Testis (tissue), 3 donors: ENCODE results near the gene DEFB118. TPM values are rescaled to one million over a fixed set of nuclear protein-coding genes. Genes with fewer than 3 reads are reported as not detected.

ENCODE experiments used
- DNase-seq: peaks from one replicate; pipeline ENCODE4 v3.0.0-alpha.2; 2019
- H3K27ac ChIP-seq, 2 donors: fragments of 200-600 bp; sonication (generic); one replicate each; pipeline ENCODE4 v1.5.1; 2019
- H3K27me3 ChIP-seq: fragments of 200-600 bp; sonication (generic); one replicate; pipeline ENCODE4 v1.5.1; 2019
- H3K36me3 ChIP-seq: fragments of 200-600 bp; sonication (generic); one replicate; pipeline ENCODE4 v1.5.1; 2017; ENCODE audit warnings: low read depth; ENCODE audit errors: missing control alignments
- H3K4me1 ChIP-seq: fragments of 200-600 bp; sonication (generic); one replicate; pipeline ENCODE4 v1.5.1; 2019
- H3K4me3 ChIP-seq, 2 donors: fragments of 200-600 bp; sonication (generic); one replicate each; pipeline ENCODE4 v1.5.1; 2017 to 2019
- H3K9me3 ChIP-seq: fragments of 200-600 bp; sonication (generic); one replicate; pipeline ENCODE4 v1.5.1; 2017
- POLR2A ChIP-seq: fragments of 450-650 bp; IDR thresholded peaks from one replicate; pipeline ENCODE4 v1.6.1; 2017; ENCODE audit warnings: antibody characterized with exemption, mild to moderate bottlenecking, moderate library complexity
- WGBS, 2 donors: methylation state at CpG; one replicate each; pipeline ENCODE4 v1.1.5; 2018; 5-methylcytosine and 5-hydroxymethylcytosine counted together
- intact Hi-C: fragments of 100-400 bp; cut with DNase I; formaldehyde crosslinking; loops from one replicate; pipeline ENCODE4 v1.15.1; 2023; ENCODE audit warnings: low total_unique reads
- polyA plus RNA-seq: library from polyadenylated mRNA; stranded (reverse); fragments of 350-450 nt; fragmentation: Illumina TruSeq; extraction: RNeasy Lipid Tissue Mini Kit (QIAGEN cat#74804); gene quantifications from one replicate; pipeline ENCODE4 v1.2.3, GENCODE V29; 2014; ENCODE audit warnings: low read depth, low replicate concordance; ENCODE audit not compliant: insufficient read depth
- small RNA-seq, 2 donors: library from RNA; depleted of rRNA; stranded (forward); fragments of <200 nt; gene quantifications; one replicate each; pipeline ENCODE3, GENCODE V24; 2016
- total RNA-seq, 2 donors: library from RNA; depleted of rRNA; stranded (reverse); fragments of >200 nt; gene quantifications; one replicate each; pipeline ENCODE4 v1.2.3, GENCODE V29; 2016
- TF ChIP-seq, protein P1 (sequence below), 3 experiments: fragments of 450-650 bp in 2 of 3; fragments of 200-600 bp in 1 of 3; sonication (generic) in 1 of 3; IDR thresholded peaks; one replicate each; pipeline ENCODE4 v1.5.1; 2016 to 2019; ENCODE audit warnings: antibody characterized with exemption in 3 of 3, mild to moderate bottlenecking in 2 of 3, moderate library complexity in 1 of 3

DEFB118 gene
- total and polyA plus RNA-seq, 3 donors from 2014 or later, result not detected

DNA sequence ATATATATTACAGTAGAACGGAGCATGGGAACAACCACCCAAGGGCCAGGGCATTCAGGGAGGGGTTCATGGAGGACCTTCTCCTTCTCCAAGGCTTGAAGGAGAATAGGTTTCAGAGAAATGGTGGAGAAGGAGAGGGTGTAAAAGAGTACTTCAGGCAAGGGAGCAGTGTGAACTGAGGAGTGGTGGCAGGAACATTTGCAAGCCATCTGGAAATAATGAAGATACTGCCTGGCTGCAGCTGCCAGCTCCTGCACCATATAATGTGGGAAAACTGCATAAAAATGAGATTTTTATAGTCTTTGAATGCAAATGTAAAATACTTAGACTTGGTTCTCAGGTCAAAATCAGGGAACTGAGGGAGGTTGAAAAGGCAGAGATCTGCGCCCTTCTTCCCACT is 47.3 kb downstream of the DEFB118 start:
- H3K36me3 ChIP-seq, result no peaks in the 10 kb centered on the region
- intact Hi-C loops, result no loop called here
- TF ChIP-seq, protein P1, sequence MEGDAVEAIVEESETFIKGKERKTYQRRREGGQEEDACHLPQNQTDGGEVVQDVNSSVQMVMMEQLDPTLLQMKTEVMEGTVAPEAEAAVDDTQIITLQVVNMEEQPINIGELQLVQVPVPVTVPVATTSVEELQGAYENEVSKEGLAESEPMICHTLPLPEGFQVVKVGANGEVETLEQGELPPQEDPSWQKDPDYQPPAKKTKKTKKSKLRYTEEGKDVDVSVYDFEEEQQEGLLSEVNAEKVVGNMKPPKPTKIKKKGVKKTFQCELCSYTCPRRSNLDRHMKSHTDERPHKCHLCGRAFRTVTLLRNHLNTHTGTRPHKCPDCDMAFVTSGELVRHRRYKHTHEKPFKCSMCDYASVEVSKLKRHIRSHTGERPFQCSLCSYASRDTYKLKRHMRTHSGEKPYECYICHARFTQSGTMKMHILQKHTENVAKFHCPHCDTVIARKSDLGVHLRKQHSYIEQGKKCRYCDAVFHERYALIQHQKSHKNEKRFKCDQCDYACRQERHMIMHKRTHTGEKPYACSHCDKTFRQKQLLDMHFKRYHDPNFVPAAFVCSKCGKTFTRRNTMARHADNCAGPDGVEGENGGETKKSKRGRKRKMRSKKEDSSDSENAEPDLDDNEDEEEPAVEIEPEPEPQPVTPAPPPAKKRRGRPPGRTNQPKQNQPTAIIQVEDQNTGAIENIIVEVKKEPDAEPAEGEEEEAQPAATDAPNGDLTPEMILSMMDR (IDR thresholded peaks at IDR 0.05), result no peak
- no peak for TF ChIP-seq POLR2A
- H3K4me1 ChIP-seq, result peaks cover 15% of the 10 kb centered on the region
- no peak for DNase-seq
- 88 to 93% methylated on average over 2 of the region's 2 CpGs for WGBS, 2 donors
- H3K27me3 ChIP-seq, result no peaks in the 10 kb centered on the region
- no peaks in the 10 kb centered on the region for H3K9me3 ChIP-seq
- H3K27ac ChIP-seq, result no peak overlapping the region
- no peak overlapping the region for H3K4me3 ChIP-seq

DNA sequence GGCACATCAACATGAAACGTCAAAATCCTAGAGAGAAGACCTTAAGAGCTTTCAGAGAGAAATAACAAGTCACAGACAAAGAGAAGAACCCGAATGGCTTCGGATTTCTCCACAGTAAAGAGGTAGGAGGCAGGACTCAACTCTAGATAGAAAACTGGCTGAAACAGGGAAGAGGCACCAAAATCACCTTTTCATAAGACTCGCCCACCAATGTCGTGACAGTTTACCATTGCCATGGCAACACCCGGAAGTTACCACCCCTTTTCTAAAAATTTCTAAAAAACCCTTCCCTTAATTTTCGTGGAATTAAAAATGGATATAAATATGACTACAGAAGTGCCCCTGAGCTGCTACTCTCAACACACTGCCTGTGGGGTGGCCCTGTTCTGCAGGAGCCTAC is 49.9 kb downstream of the DEFB118 start:
- Histone ChIP-seq H3K27me3 (no peaks in the 10 kb centered on the region), H3K9me3 (no peaks in the 10 kb centered on the region), H3K4me3 (no peak overlapping the region), H3K27ac (no peak overlapping the region), H3K4me1 (peaks cover 5% of the 10 kb centered on the region), H3K36me3 (no peaks in the 10 kb centered on the region)
- WGBS, 2 donors, result 42 to 63% methylated on average over 7 of the region's 7 CpGs
- DNase-seq, result no peak
- TF ChIP-seq, protein P1 (IDR thresholded peaks at IDR 0.05), result no peak
- no peak for TF ChIP-seq POLR2A
- intact Hi-C loops, result no loop called here

Small RNA genes within 50 kb of the gene (small RNA-seq; reads per million reads assigned to genes)
- gene DEFB117 (0 reads per million in 2 donors), gene RF00561 (0 reads per million in 2 donors), gene RNA5SP480 (0 reads per million in 2 donors)

Other genes with a start within 250 kb of the DEFB118 start
- gene DEFB115, start 110.9 kb upstream of the DEFB118 start, total RNA-seq, result not detected
- not detected for gene DEFB115, start 110.9 kb upstream of the DEFB118 start, polyA plus RNA-seq
- not detected for gene DEFB116, start 60.0 kb upstream of the DEFB118 start, total RNA-seq
- gene DEFB116, start 60.0 kb upstream of the DEFB118 start, polyA plus RNA-seq, result not detected
- gene DEFB119, start 22.0 kb downstream of the DEFB118 start, total RNA-seq, result 100 to 1,000 TPM; 549 to 814 TPM
- gene DEFB119, start 22.0 kb downstream of the DEFB118 start, polyA plus RNA-seq, result 538 TPM
- gene DEFB121, start 37.6 kb downstream of the DEFB118 start, total RNA-seq, result 1 to 10 TPM in 1 of 2 donors, not detected in 1; 1.2 TPM
- gene DEFB121, start 37.6 kb downstream of the DEFB118 start, polyA plus RNA-seq, result 6.2 TPM
- gene DEFB123, start 72.0 kb downstream of the DEFB118 start, total RNA-seq, result 100 to 1,000 TPM; 654 to 709 TPM
- gene DEFB123, start 72.0 kb downstream of the DEFB118 start, polyA plus RNA-seq, result 222 TPM
- gene DEFB124, start 106.5 kb downstream of the DEFB118 start, total RNA-seq, result not detected
- gene DEFB124, start 106.5 kb downstream of the DEFB118 start, polyA plus RNA-seq, result 8.2 TPM
- 1 to 10 TPM; 1.9 to 2.6 TPM for gene REM1, start 106.7 kb downstream of the DEFB118 start, total RNA-seq
- gene REM1, start 106.7 kb downstream of the DEFB118 start, polyA plus RNA-seq, result 3.4 TPM
- 10 to 100 TPM; 68.7 to 86.7 TPM for gene HM13, start 145.8 kb downstream of the DEFB118 start, total RNA-seq
- gene HM13, start 145.8 kb downstream of the DEFB118 start, polyA plus RNA-seq, result 97.5 TPM
- 100 to 1,000 TPM; 124 to 128 TPM for gene ID1, start 236.7 kb downstream of the DEFB118 start, total RNA-seq
- gene ID1, start 236.7 kb downstream of the DEFB118 start, polyA plus RNA-seq, result 18.7 TPM